22Rv1 (cell line): ENCODE data around the gene PERM1.

Source experiments
- ZFX ChIP-seq: fragments of 450-650 bp; IDR thresholded peaks from 2 replicates; pipeline ENCODE4 v1.6.1; 2017; ENCODE audit warnings: antibody characterized with exemption, borderline replicate concordance
- TF ChIP-seq, protein P1 (sequence below): fragments of 450-650 bp; IDR thresholded peaks from 2 replicates; pipeline ENCODE4 v1.5.1; 2017; ENCODE audit warnings: mild to moderate bottlenecking

- no peak for TF ChIP-seq ZFX
- TF ChIP-seq, protein P1, sequence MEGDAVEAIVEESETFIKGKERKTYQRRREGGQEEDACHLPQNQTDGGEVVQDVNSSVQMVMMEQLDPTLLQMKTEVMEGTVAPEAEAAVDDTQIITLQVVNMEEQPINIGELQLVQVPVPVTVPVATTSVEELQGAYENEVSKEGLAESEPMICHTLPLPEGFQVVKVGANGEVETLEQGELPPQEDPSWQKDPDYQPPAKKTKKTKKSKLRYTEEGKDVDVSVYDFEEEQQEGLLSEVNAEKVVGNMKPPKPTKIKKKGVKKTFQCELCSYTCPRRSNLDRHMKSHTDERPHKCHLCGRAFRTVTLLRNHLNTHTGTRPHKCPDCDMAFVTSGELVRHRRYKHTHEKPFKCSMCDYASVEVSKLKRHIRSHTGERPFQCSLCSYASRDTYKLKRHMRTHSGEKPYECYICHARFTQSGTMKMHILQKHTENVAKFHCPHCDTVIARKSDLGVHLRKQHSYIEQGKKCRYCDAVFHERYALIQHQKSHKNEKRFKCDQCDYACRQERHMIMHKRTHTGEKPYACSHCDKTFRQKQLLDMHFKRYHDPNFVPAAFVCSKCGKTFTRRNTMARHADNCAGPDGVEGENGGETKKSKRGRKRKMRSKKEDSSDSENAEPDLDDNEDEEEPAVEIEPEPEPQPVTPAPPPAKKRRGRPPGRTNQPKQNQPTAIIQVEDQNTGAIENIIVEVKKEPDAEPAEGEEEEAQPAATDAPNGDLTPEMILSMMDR = no peak
These were observed 15.1 kb downstream of the PERM1 start for GRCh38 chr1:966704-967300.
